ENCODE results near the gene FRMD3.

FRMD3 gene

DNA sequence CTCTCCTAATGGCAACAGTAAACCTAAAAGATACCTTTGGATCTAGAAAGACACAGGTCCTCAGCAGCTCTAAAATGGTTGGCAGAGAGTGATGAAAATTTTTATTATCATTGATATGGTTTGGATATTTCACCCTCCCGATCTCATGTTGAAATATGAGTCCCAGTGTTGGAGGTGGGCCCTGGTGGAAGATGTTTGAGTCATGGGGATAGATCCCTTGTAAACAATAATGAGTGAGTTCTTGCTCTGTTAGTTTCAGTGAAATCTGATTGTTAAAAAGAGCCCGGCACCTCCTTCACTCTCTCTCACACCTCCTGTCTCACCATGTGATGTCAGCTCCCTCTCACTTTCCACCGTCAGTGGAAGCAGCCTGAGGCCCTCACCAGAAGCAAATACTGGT is 117.7 kb downstream of the FRMD3 start:
- Histone ChIP-seq H3K9me3 (ENCODE audit: control insufficient read depth in 5 of 5, low read length in 5 of 5) (no peaks in the 10 kb centered on the region), H3K4me3 (ENCODE audit: low read depth in 1 of 5, low read length in 5 of 5) (no peak overlapping the region), H3K36me3 (ENCODE audit: control insufficient read depth in 5 of 5, insufficient read depth in 5 of 5, low read length in 5 of 5) (no peaks in the 10 kb centered on the region), H3K9ac (ENCODE audit: low read length in 5 of 5) (no peak overlapping the region), H3K27me3 (ENCODE audit: control insufficient read depth in 5 of 5, insufficient read depth in 4 of 5, low read length in 5 of 5) (no peaks in the 10 kb centered on the region), H3K4me1 (ENCODE audit: control insufficient read depth in 5 of 5, insufficient read depth in 5 of 5, low read length in 5 of 5) (peaks cover 0 to 10% (median 0%) of the 10 kb centered on the region in 5 donors), H3K27ac (ENCODE audit: low read depth, low read length) (no peak overlapping the region)

DNA sequence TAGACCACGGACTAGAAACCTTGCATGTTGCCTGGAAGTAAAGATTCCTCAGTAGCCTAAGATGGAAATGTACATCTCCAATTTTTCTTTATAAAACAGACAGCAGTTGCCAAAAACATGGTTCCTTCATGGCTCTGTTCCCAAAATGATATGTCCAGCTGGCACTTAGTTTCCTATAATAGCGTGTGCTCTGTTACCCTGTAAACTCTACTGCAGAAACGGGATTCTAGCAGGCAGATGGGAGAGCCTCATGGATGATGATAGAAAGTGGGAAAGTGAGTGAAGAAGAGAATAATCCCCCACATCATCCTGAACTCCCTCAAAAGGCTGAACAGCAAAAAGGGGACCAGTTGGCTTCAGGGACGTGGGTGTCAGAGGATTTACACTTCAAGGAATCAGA is 118.2 kb downstream of the FRMD3 start:
- Histone ChIP-seq H3K9ac (ENCODE audit: low read length in 5 of 5) (peak overlapping the region in 1 of 5 donors; percentile 7), H3K36me3 (ENCODE audit: control insufficient read depth in 5 of 5, insufficient read depth in 5 of 5, low read length in 5 of 5) (no peaks in the 10 kb centered on the region), H3K27ac (ENCODE audit: low read depth, low read length) (no peak overlapping the region), H3K9me3 (ENCODE audit: control insufficient read depth in 5 of 5, low read length in 5 of 5) (no peaks in the 10 kb centered on the region), H3K4me3 (ENCODE audit: low read depth in 1 of 5, low read length in 5 of 5) (no peak overlapping the region), H3K4me1 (ENCODE audit: control insufficient read depth in 5 of 5, insufficient read depth in 5 of 5, low read length in 5 of 5) (peaks cover 0 to 10% (median 0%) of the 10 kb centered on the region in 5 donors), H3K27me3 (ENCODE audit: control insufficient read depth in 5 of 5, insufficient read depth in 4 of 5, low read length in 5 of 5) (no peaks in the 10 kb centered on the region)

DNA sequence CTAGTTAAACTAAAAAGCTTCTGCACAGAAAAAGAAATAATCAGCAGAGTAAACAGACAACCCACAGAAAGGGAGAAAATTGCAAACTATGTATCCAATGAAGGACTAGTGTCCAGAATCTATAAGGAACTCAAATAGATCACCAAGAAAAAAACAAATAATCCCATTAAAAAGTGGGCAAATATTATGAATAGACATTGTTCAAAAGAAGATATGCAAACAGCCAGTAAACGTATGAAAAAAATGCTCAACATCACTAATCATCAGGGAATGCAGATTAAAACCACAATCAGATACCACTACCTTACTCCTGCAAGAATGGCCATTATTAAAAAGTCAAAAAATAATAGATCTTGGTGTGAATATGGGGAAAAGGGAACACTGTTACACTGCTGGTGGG is 119.9 kb downstream of the FRMD3 start:
- no peak overlapping the region for H3K9ac ChIP-seq (ENCODE audit: low read length in 5 of 5)
- no peaks in the 10 kb centered on the region for H3K27me3 ChIP-seq (ENCODE audit: control insufficient read depth in 5 of 5, insufficient read depth in 4 of 5, low read length in 5 of 5)
- peaks cover 0 to 10% (median 0%) of the 10 kb centered on the region in 5 donors for H3K4me1 ChIP-seq (ENCODE audit: control insufficient read depth in 5 of 5, insufficient read depth in 5 of 5, low read length in 5 of 5)
- no peaks in the 10 kb centered on the region for H3K36me3 ChIP-seq (ENCODE audit: control insufficient read depth in 5 of 5, insufficient read depth in 5 of 5, low read length in 5 of 5)
- no peak overlapping the region for H3K27ac ChIP-seq (ENCODE audit: low read depth, low read length)
- no peaks in the 10 kb centered on the region for H3K9me3 ChIP-seq (ENCODE audit: control insufficient read depth in 5 of 5, low read length in 5 of 5)
- H3K4me3 ChIP-seq (ENCODE audit: low read depth in 1 of 5, low read length in 5 of 5): no peak overlapping the region

DNA sequence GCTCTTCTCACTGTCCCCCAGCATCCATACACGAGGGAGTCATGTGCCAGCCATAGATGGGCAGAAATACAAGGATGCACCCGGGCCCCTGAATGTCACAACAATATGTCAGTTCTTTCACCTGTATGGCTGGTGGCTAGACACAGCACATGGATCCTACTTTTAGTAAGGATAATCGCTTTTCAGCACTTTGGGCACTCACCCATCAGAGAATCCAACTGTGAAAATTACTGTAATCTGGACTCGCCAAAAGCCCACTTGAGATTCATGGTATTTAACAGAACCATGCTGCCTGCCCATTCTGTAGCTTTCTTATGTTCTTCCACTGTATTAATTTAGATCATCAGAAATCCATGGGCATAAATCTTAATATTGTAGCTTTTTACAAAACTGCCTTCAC is 124.8 kb downstream of the FRMD3 start:
- Histone ChIP-seq H3K9ac (ENCODE audit: low read length in 5 of 5) (no peak overlapping the region), H3K36me3 (ENCODE audit: control insufficient read depth in 5 of 5, insufficient read depth in 5 of 5, low read length in 5 of 5) (no peaks in the 10 kb centered on the region), H3K4me3 (ENCODE audit: low read depth in 1 of 5, low read length in 5 of 5) (no peak overlapping the region), H3K27ac (ENCODE audit: low read depth, low read length) (no peak overlapping the region), H3K9me3 (ENCODE audit: control insufficient read depth in 5 of 5, low read length in 5 of 5) (no peaks in the 10 kb centered on the region), H3K27me3 (ENCODE audit: control insufficient read depth in 5 of 5, insufficient read depth in 4 of 5, low read length in 5 of 5) (no peaks in the 10 kb centered on the region), H3K4me1 (ENCODE audit: control insufficient read depth in 5 of 5, insufficient read depth in 5 of 5, low read length in 5 of 5) (peaks cover 0 to 3% (median 0%) of the 10 kb centered on the region in 5 donors)

DNA sequence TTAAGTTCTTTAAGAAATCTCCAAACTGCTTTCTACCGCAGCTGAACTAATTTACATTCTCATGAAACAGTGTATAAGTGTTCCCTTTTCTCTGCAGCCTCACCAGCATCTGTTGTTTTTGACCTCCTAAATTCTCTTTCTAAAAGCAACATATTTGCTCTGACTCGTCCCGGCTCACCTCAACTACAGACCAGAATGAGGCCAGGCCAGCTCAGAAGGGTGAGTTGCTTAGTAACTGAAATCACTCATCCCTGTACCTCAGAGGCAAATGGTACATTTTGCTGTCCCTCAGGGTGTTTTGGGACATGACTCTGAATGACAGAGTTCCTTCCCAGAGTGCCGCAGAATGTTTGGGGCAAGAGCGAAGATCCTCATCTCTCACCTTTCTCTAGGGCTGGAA is 127.5 kb downstream of the FRMD3 start:
- Histone ChIP-seq H3K4me1 (ENCODE audit: control insufficient read depth in 5 of 5, insufficient read depth in 5 of 5, low read length in 5 of 5) (peaks cover 0 to 4% (median 0%) of the 10 kb centered on the region in 5 donors), H3K4me3 (ENCODE audit: low read depth in 1 of 5, low read length in 5 of 5) (no peak overlapping the region), H3K9me3 (ENCODE audit: control insufficient read depth in 5 of 5, low read length in 5 of 5) (peaks cover 0 to 6% (median 4%) of the 10 kb centered on the region in 5 donors), H3K9ac (ENCODE audit: low read length in 5 of 5) (no peak overlapping the region), H3K27me3 (ENCODE audit: control insufficient read depth in 5 of 5, insufficient read depth in 4 of 5, low read length in 5 of 5) (no peaks in the 10 kb centered on the region), H3K36me3 (ENCODE audit: control insufficient read depth in 5 of 5, insufficient read depth in 5 of 5, low read length in 5 of 5) (no peaks in the 10 kb centered on the region), H3K27ac (ENCODE audit: low read depth, low read length) (no peak overlapping the region)

DNA sequence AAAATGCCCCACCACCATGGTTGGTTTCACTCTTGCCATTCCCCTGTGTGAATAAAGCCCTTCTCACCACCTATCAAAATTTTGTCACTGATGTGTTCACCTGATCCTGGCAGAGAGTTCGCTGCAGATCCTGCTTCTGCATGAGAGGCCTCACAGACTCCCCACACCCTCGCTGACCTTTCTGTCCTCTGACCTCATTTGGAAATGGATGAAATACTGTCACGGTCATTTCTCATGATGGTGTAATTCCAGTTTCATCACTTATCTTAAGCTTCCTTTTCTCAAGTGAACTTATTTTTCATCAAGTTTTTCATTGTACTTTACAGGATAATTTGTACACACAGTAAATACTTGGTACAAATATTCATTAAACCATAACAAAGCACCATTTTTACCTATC is 131.3 kb downstream of the FRMD3 start:
- no peak overlapping the region for H3K4me3 ChIP-seq (ENCODE audit: low read depth in 1 of 5, low read length in 5 of 5)
- H3K36me3 ChIP-seq (ENCODE audit: control insufficient read depth in 5 of 5, insufficient read depth in 5 of 5, low read length in 5 of 5): no peaks in the 10 kb centered on the region
- no peaks in the 10 kb centered on the region for H3K27me3 ChIP-seq (ENCODE audit: control insufficient read depth in 5 of 5, insufficient read depth in 4 of 5, low read length in 5 of 5)
- no peak overlapping the region for H3K9ac ChIP-seq (ENCODE audit: low read length in 5 of 5)
- H3K9me3 ChIP-seq (ENCODE audit: control insufficient read depth in 5 of 5, low read length in 5 of 5): peaks cover 0 to 6% (median 4%) of the 10 kb centered on the region in 5 donors
- H3K4me1 ChIP-seq (ENCODE audit: control insufficient read depth in 5 of 5, insufficient read depth in 5 of 5, low read length in 5 of 5): peaks cover 0 to 14% (median 0%) of the 10 kb centered on the region in 5 donors
- no peak overlapping the region for H3K27ac ChIP-seq (ENCODE audit: low read depth, low read length)

DNA sequence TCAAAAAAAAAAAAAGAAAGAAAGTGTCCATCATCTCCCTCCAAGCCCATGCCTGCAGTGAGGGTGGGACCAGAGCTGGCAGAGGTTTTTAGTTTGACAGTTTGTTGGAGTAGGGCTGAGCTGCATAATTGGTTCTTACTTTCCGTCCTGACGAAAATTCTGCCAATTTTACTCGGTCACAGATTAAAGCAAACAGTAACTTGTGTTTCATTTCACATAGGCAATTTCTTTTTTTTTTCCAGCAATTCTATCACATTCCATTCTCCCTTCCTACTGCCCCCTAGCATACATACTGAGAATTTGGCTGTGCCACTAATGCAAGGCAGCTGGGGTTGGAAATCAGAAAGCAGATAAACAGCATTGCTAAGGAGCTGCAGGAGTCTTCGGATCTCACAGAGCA is 132.4 kb downstream of the FRMD3 start:
- Histone ChIP-seq H3K36me3 (ENCODE audit: control insufficient read depth in 5 of 5, insufficient read depth in 5 of 5, low read length in 5 of 5) (no peaks in the 10 kb centered on the region), H3K27me3 (ENCODE audit: control insufficient read depth in 5 of 5, insufficient read depth in 4 of 5, low read length in 5 of 5) (no peaks in the 10 kb centered on the region), H3K27ac (ENCODE audit: low read depth, low read length) (no peak overlapping the region), H3K9me3 (ENCODE audit: control insufficient read depth in 5 of 5, low read length in 5 of 5) (peaks cover 0 to 6% (median 4%) of the 10 kb centered on the region in 5 donors), H3K4me3 (ENCODE audit: low read depth in 1 of 5, low read length in 5 of 5) (no peak overlapping the region), H3K9ac (ENCODE audit: low read length in 5 of 5) (no peak overlapping the region), H3K4me1 (ENCODE audit: control insufficient read depth in 5 of 5, insufficient read depth in 5 of 5, low read length in 5 of 5) (peaks cover 0 to 14% (median 0%) of the 10 kb centered on the region in 5 donors)

DNA sequence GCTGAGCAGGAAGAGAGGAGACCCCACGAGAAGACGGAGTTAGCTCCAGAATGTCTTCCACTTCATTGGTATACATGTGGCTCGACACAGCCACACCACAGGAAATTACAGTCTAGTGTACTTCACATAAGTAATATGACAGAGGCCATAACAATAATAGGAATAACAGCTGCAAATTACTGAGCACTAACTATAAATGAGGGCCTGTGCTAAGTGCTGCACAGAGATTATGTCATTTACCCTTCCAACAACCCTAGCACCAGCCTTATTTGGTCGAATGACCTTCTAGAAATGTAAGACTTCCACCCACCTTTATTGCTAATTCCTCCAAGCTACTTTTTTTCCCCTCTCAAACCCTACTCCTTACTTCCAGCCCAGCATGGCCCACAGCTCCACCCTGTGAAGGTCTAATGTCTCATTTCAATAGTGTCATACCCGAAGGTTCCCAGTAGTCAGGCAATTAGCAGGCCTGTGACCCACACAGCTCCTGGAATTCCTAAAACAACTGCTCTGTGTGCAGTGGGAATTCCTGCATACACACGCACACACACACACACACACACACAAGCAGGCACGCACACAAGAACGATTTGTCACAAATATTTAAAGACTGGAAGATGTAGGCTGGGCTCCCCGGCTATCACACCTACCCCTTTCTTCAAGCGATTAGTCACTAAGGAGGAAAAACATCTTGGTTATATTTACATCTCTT is 134.5 kb downstream of the FRMD3 start:
- Histone ChIP-seq H3K9ac (ENCODE audit: low read length in 5 of 5) (no peak overlapping the region), H3K27ac (ENCODE audit: low read depth, low read length) (no peak overlapping the region), H3K9me3 (ENCODE audit: control insufficient read depth in 5 of 5, low read length in 5 of 5) (peaks cover 0 to 6% (median 4%) of the 10 kb centered on the region in 5 donors)

DNA sequence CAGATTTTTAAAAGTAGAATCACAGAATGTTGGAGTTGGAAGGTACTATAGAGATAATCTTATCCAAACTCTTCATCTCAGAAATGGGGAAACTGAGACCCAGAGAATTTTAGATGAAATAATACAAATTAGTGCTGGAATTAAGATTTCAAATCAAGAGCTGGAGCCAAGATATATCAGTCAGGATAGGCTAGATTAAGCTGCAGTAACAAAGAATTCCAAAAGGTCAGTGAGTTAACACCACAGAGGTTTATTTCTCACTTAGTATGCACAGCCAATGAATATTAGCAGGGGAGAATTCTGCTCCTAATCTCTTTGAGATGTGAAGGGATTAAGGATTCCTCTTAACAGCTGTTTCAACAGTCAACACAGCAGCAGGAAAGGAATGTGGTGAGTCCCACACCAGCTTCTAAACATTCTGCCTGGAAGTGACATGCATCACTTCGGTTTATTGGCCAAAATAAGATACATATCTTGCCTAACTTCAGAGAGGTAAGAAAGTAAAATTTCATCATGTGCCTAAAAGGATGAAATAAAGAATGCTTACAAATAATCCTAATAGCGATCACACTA is 136.8 kb downstream of the FRMD3 start:
- H3K9me3 ChIP-seq (ENCODE audit: control insufficient read depth in 5 of 5, low read length in 5 of 5): no peaks in the 10 kb centered on the region
- H3K4me1 ChIP-seq (ENCODE audit: control insufficient read depth in 5 of 5, insufficient read depth in 5 of 5, low read length in 5 of 5): peaks cover 0 to 14% (median 0%) of the 10 kb centered on the region in 5 donors
- no peaks in the 10 kb centered on the region for H3K36me3 ChIP-seq (ENCODE audit: control insufficient read depth in 5 of 5, insufficient read depth in 5 of 5, low read length in 5 of 5)
- no peak overlapping the region for H3K4me3 ChIP-seq (ENCODE audit: low read depth in 1 of 5, low read length in 5 of 5)
- no peak overlapping the region for H3K27ac ChIP-seq (ENCODE audit: low read depth, low read length)
- H3K27me3 ChIP-seq (ENCODE audit: control insufficient read depth in 5 of 5, insufficient read depth in 4 of 5, low read length in 5 of 5): no peaks in the 10 kb centered on the region
- no peak overlapping the region for H3K9ac ChIP-seq (ENCODE audit: low read length in 5 of 5)

More for the DNA sequence above, 134.5 kb downstream of the FRMD3 start:
- Histone ChIP-seq H3K4me3 (ENCODE audit: low read depth in 1 of 5, low read length in 5 of 5) (no peak overlapping the region), H3K36me3 (ENCODE audit: control insufficient read depth in 5 of 5, insufficient read depth in 5 of 5, low read length in 5 of 5) (no peaks in the 10 kb centered on the region), H3K4me1 (ENCODE audit: control insufficient read depth in 5 of 5, insufficient read depth in 5 of 5, low read length in 5 of 5) (peaks cover 0 to 14% (median 0%) of the 10 kb centered on the region in 5 donors), H3K27me3 (ENCODE audit: control insufficient read depth in 5 of 5, insufficient read depth in 4 of 5, low read length in 5 of 5) (no peaks in the 10 kb centered on the region)

DNA sequence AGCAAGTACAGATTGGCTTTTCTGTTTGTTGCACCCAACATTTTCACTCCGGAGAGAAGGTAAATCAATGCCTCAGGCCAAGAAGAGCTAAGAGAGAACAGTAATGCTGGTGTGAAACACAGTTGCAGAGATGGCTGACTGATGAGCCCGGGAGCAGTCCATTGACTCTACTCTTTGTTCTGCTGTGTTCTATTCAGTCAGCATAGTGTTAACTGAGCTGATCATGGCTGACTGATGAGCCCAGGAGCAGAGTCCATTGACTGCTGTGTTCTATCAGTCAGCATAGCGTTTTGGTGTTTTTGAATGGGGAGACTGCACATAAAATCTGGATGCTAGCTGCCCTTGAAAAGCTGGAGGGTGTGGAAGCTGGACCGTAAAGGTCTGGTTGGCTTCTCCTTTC is 141.4 kb downstream of the FRMD3 start:
- no peaks in the 10 kb centered on the region for H3K4me1 ChIP-seq (ENCODE audit: control insufficient read depth in 5 of 5, insufficient read depth in 5 of 5, low read length in 5 of 5)
- H3K27ac ChIP-seq (ENCODE audit: low read depth, low read length): no peak overlapping the region
- no peak overlapping the region for H3K9ac ChIP-seq (ENCODE audit: low read length in 5 of 5)
- H3K9me3 ChIP-seq (ENCODE audit: control insufficient read depth in 5 of 5, low read length in 5 of 5): no peaks in the 10 kb centered on the region
- no peak overlapping the region for H3K4me3 ChIP-seq (ENCODE audit: low read depth in 1 of 5, low read length in 5 of 5)
- no peaks in the 10 kb centered on the region for H3K36me3 ChIP-seq (ENCODE audit: control insufficient read depth in 5 of 5, insufficient read depth in 5 of 5, low read length in 5 of 5)
- H3K27me3 ChIP-seq (ENCODE audit: control insufficient read depth in 5 of 5, insufficient read depth in 4 of 5, low read length in 5 of 5): no peaks in the 10 kb centered on the region

Data from subcutaneous abdominal adipose tissue (tissue), 5 donors.